K562 (cell line): ENCODE results near the gene MXD3. TPM values are rescaled to one million over a fixed set of nuclear protein-coding genes. Genes with fewer than 3 reads are reported as not detected.

Experiments used
- BRF1 ChIP-seq: IDR thresholded peaks from 3 replicates; pipeline ENCODE4 v1.6.1; 2011; ENCODE audit warnings: borderline replicate concordance, mild to moderate bottlenecking; ENCODE audit not compliant: insufficient read length; ENCODE audit errors: extremely low read depth
- DACH1 ChIP-seq: fragments of 450-650 bp; IDR thresholded peaks from 2 replicates; pipeline ENCODE4 v1.6.1; 2018; ENCODE audit not compliant: partially characterized antibody
- MEF2A ChIP-seq: IDR thresholded peaks from 2 replicates; pipeline ENCODE4 v1.6.1; 2011; ENCODE audit warnings: low read depth, mild to moderate bottlenecking, low read length, moderate library complexity; ENCODE audit not compliant: control insufficient read depth
- NFE2 ChIP-seq: IDR thresholded peaks from 2 replicates; pipeline ENCODE4 v1.6.1; 2014; ENCODE audit warnings: antibody characterized with exemption, low read depth
- STAT6 ChIP-seq: sonication (generic); formaldehyde crosslinking; IDR thresholded peaks from 2 replicates; pipeline ENCODE4 v1.8.1; 2023; ENCODE audit warnings: mild to moderate bottlenecking, missing genetic modification reagents
- ZNF212 ChIP-seq: fragments of 450-650 bp; formaldehyde crosslinking; IDR thresholded peaks from 2 replicates; pipeline ENCODE4 v1.4.0; 2020; ENCODE audit warnings: mild to moderate bottlenecking
- ZNF280A ChIP-seq: fragments of 450-650 bp; IDR thresholded peaks from 2 replicates; pipeline ENCODE4 v1.6.1; 2018; ENCODE audit warnings: mild to moderate bottlenecking, low read depth; ENCODE audit not compliant: partially characterized antibody
- ZNF717 ChIP-seq: fragments of 250-450 bp; sonication (Bioruptor Pico); IDR thresholded peaks from 2 replicates; pipeline ENCODE4 v1.5.0; 2021
- ZNF780A ChIP-seq: fragments of 250-450 bp; sonication (Bioruptor Pico); IDR thresholded peaks from 2 replicates; pipeline ENCODE4 v1.5.0; 2021; ENCODE audit warnings: mild to moderate bottlenecking
- polyA plus RNA-seq, 8 experiments: library from polyadenylated mRNA; depleted of rRNA in 4 of 8; stranded (reverse) in 5 of 8; unstranded in 3 of 8; fragments of >200 nt; fragmentation: Nextera tagmentation in 2 of 8; fragmentation: Illumina TruSeq in 1 of 8; extraction: Ambion mirVana in 2 of 8; extraction: Trizol in 1 of 8; gene quantifications; 2 replicates each; pipeline versions ENCODE4 v1.2.1 to v1.2.3, GENCODE V29; 2011 to 2014; ENCODE audit warnings: inconsistent platforms in 1 of 8, missing spikeins in 1 of 8
- total RNA-seq, 7 experiments: library from RNA; depleted of rRNA in 6 of 7; stranded (reverse); fragments of >200 nt in 6 of 7; fragmentation: Illumina TruSeq in 2 of 7; extraction: Trizol in 2 of 7; gene quantifications; 2 replicates each; pipeline versions ENCODE4 v1.2.1 to v1.2.3, GENCODE V29; 2011 to 2021; ENCODE audit warnings: low replicate concordance in 1 of 7

The MXD3 gene
- total and polyA plus RNA-seq, 9 of the 15 experiments (the other 6 are each of a cell fraction or from before 2014, with no cell fraction given) = 0.28 to 24.8 (median 4.5) TPM

GRCh38 chr5:177338251-177339106, 26.8 kb upstream of the MXD3 start (continued):
- TF ChIP-seq STAT6 (CRISPR knock-in tag) = no peak
- no peak for TF ChIP-seq NFE2
- no peak for TF ChIP-seq MEF2A
- TF ChIP-seq ZNF212 (CRISPR knock-in tag) = no peak
- no peak for TF ChIP-seq BRF1
- no peak for TF ChIP-seq ZNF780A
- no peak for TF ChIP-seq ZNF717 (CRISPR knock-in tag)
- TF ChIP-seq ZNF280A = no peak
- no peak for TF ChIP-seq DACH1
